K562 (cell line): ENCODE results near the gene MRPS6. TPM values are rescaled to one million over a fixed set of nuclear protein-coding genes. Genes with fewer than 3 reads are reported as not detected.

ENCODE experiments used
- BDP1 ChIP-seq: IDR thresholded peaks from 3 replicates; pipeline ENCODE4 v1.6.1; 2011; ENCODE audit not compliant: insufficient read length, insufficient read depth
- BMI1 ChIP-seq: fragments of 150-350 bp; IDR thresholded peaks from 2 replicates; pipeline ENCODE4 v1.6.1; 2014; ENCODE audit warnings: low read length
- E2F3 ChIP-seq: fragments of 250-450 bp; sonication (Bioruptor Pico); IDR thresholded peaks from 2 replicates; pipeline ENCODE4 v1.4.0; 2020; ENCODE audit warnings: mild to moderate bottlenecking
- ETS1 ChIP-seq: conservative IDR thresholded peaks from 2 replicates; pipeline ENCODE4 v1.6.1; 2011; ENCODE audit warnings: low read depth, mild to moderate bottlenecking, low read length; ENCODE audit not compliant: control insufficient read depth
- ETS2 ChIP-seq: IDR thresholded peaks from 2 replicates; pipeline ENCODE4 v1.6.1; 2016; ENCODE audit warnings: borderline replicate concordance, missing genetic modification characterization, mild to moderate bottlenecking, moderate library complexity, missing compliant biosample characterization; ENCODE audit not compliant: poor library complexity, severe bottlenecking
- FOXM1 ChIP-seq, 2 experiments: fragments of 450-650 bp in 1 of 2; sonication (generic) in 1 of 2; formaldehyde crosslinking in 1 of 2; IDR thresholded peaks; 2 replicates each; pipeline versions ENCODE4 v1.6.1 to v1.9.0; 2017 to 2022; ENCODE audit warnings: low read depth in 2 of 2, mild to moderate bottlenecking in 2 of 2, missing genetic modification reagents in 1 of 2, moderate library complexity in 1 of 2
- GABPA ChIP-seq: fragments of 200-800 bp; sonication (Bioruptor generic); conservative IDR thresholded peaks from 2 replicates; pipeline ENCODE4 v1.6.1; 2016; ENCODE audit warnings: low read depth, missing genetic modification characterization, missing compliant biosample characterization
- HMGN3 ChIP-seq: IDR thresholded peaks from 2 replicates; pipeline ENCODE4 v1.6.1; 2011; ENCODE audit warnings: borderline replicate concordance, low read depth, mild to moderate bottlenecking, mixed read lengths, low read length; ENCODE audit not compliant: insufficient read length; ENCODE audit errors: extremely low read depth
- NUFIP1 ChIP-seq: fragments of 450-650 bp; IDR thresholded peaks from 2 replicates; pipeline ENCODE4 v1.6.1; 2018; ENCODE audit not compliant: partially characterized antibody
- PTTG1 ChIP-seq: fragments of 450-650 bp; IDR thresholded peaks from 2 replicates; pipeline ENCODE4 v1.6.1; 2016; ENCODE audit warnings: low read depth, mild to moderate bottlenecking, missing genetic modification characterization, missing compliant biosample characterization
- RB1 ChIP-seq: fragments of 450-650 bp; IDR thresholded peaks from 2 replicates; pipeline ENCODE4 v1.6.1; 2017; ENCODE audit warnings: low read depth, mild to moderate bottlenecking
- SMAD2 ChIP-seq: fragments of 150-350 bp; IDR thresholded peaks from 2 replicates; pipeline ENCODE4 v1.6.1; 2014; ENCODE audit warnings: low read depth, mild to moderate bottlenecking, low read length
- SMARCA5 ChIP-seq: fragments of 450-650 bp; IDR thresholded peaks from 2 replicates; pipeline ENCODE4 v1.6.1; 2016
- SNAPC5 ChIP-seq: fragments of 250-450 bp; sonication (Bioruptor Pico); IDR thresholded peaks from 2 replicates; pipeline ENCODE4 v1.8.0; 2021; ENCODE audit warnings: moderate library complexity, mild to moderate bottlenecking, inconsistent platforms
- SREBF1 ChIP-seq: fragments of 150-350 bp; IDR thresholded peaks from 2 replicates; pipeline ENCODE4 v1.6.1; 2014; ENCODE audit warnings: antibody characterized with exemption, low read depth, low read length, borderline replicate concordance
- TAF1 ChIP-seq: IDR thresholded peaks from 2 replicates; pipeline ENCODE4 v1.6.1; 2011; ENCODE audit warnings: mild to moderate bottlenecking, low read length, moderate library complexity; ENCODE audit not compliant: insufficient read depth, control insufficient read depth, severe bottlenecking; ENCODE audit errors: extremely low read depth
- polyA plus RNA-seq, 8 experiments: library from polyadenylated mRNA; depleted of rRNA in 4 of 8; stranded (reverse) in 5 of 8; unstranded in 3 of 8; fragments of >200 nt; fragmentation: Nextera tagmentation in 2 of 8; fragmentation: Illumina TruSeq in 1 of 8; extraction: Ambion mirVana in 2 of 8; extraction: Trizol in 1 of 8; gene quantifications; 2 replicates each; pipeline versions ENCODE4 v1.2.1 to v1.2.3, GENCODE V29; 2011 to 2014; ENCODE audit warnings: inconsistent platforms in 1 of 8, missing spikeins in 1 of 8
- total RNA-seq, 7 experiments: library from RNA; depleted of rRNA in 6 of 7; stranded (reverse); fragments of >200 nt in 6 of 7; fragmentation: Illumina TruSeq in 2 of 7; extraction: Trizol in 2 of 7; gene quantifications; 2 replicates each; pipeline versions ENCODE4 v1.2.1 to v1.2.3, GENCODE V29; 2011 to 2021; ENCODE audit warnings: low replicate concordance in 1 of 7
- TF ChIP-seq, protein P1 (sequence below): sonication (generic); formaldehyde crosslinking; IDR thresholded peaks from 2 replicates; pipeline ENCODE4 v1.8.1; 2023; ENCODE audit warnings: mild to moderate bottlenecking, missing genetic modification reagents
- TF ChIP-seq, protein P2 (sequence below), 2 experiments: IDR thresholded peaks; 2 replicates each; pipeline ENCODE4 v1.6.1; 2011; ENCODE audit warnings: borderline replicate concordance in 1 of 2, control low read depth in 1 of 2, low read depth in 1 of 2, low read length in 1 of 2, mild to moderate bottlenecking in 1 of 2, mixed read lengths in 1 of 2, moderate library complexity in 1 of 2; ENCODE audit not compliant: insufficient read depth in 1 of 2, insufficient read length in 1 of 2, poor library complexity in 1 of 2, severe bottlenecking in 1 of 2; ENCODE audit errors: extremely low read depth in 1 of 2
- TF ChIP-seq, protein P3 (sequence below): IDR thresholded peaks from 2 replicates; pipeline ENCODE4 v1.6.1; 2011; ENCODE audit warnings: borderline replicate concordance, low read depth, mild to moderate bottlenecking, moderate library complexity, low read length; ENCODE audit not compliant: insufficient read depth, poor library complexity, severe bottlenecking

Gene MRPS6
- total and polyA plus RNA-seq, 9 of the 15 experiments (the other 6 are each of a cell fraction or from before 2014, with no cell fraction given): 26.1 to 72.0 (median 39.3) TPM

DNA sequence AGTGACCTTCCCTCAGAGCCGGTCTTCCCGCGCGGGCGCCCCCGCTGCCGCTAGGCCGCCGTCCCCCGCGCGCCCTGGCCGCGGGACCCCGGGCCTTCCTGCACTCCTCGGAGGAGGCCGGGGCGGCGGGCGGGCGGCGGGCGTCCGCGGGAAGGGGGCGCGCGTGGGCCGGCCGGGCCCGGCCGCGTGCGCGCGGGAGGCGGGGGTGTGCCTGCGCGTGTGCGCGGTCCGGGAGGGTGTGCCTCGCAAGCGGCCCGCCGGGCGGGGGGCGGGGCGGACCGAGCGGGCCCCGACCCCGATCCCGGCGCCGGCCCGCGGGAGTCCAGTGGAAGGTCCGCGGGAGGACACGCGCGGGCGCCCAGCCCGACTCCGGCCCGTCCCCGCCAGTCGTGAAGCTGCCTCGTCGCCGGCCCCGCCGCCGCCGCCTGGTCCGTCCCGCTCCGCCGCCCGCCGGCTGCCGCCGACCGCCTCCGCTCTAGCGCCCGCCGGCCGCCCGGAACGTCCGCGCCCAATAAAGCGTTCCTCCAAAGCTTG is 438 bp downstream of the MRPS6 start (continued):
- TF ChIP-seq, protein P1, sequence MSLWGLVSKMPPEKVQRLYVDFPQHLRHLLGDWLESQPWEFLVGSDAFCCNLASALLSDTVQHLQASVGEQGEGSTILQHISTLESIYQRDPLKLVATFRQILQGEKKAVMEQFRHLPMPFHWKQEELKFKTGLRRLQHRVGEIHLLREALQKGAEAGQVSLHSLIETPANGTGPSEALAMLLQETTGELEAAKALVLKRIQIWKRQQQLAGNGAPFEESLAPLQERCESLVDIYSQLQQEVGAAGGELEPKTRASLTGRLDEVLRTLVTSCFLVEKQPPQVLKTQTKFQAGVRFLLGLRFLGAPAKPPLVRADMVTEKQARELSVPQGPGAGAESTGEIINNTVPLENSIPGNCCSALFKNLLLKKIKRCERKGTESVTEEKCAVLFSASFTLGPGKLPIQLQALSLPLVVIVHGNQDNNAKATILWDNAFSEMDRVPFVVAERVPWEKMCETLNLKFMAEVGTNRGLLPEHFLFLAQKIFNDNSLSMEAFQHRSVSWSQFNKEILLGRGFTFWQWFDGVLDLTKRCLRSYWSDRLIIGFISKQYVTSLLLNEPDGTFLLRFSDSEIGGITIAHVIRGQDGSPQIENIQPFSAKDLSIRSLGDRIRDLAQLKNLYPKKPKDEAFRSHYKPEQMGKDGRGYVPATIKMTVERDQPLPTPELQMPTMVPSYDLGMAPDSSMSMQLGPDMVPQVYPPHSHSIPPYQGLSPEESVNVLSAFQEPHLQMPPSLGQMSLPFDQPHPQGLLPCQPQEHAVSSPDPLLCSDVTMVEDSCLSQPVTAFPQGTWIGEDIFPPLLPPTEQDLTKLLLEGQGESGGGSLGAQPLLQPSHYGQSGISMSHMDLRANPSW (CRISPR knock-in tag): no peak
- TF ChIP-seq, protein P2, sequence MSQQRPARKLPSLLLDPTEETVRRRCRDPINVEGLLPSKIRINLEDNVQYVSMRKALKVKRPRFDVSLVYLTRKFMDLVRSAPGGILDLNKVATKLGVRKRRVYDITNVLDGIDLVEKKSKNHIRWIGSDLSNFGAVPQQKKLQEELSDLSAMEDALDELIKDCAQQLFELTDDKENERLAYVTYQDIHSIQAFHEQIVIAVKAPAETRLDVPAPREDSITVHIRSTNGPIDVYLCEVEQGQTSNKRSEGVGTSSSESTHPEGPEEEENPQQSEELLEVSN (IDR thresholded peaks at IDR 0.05; ENCODE audit: borderline replicate concordance in 1 of 2, extremely low read depth in 1 of 2, insufficient read depth in 1 of 2, insufficient read length in 1 of 2, low read depth in 1 of 2, low read length in 1 of 2, poor library complexity in 1 of 2, severe bottlenecking in 1 of 2): peak; percentile 22 to 67
- 0 out of 2 replicates have a peak, but pooled peaks have one; percentile 21 for TF ChIP-seq ETS1
- TF ChIP-seq PTTG1 (tag): no peak
- TF ChIP-seq SMARCA5: no peak
- no peak for TF ChIP-seq BDP1
- TF ChIP-seq BMI1: no peak
- TF ChIP-seq, protein P3, sequence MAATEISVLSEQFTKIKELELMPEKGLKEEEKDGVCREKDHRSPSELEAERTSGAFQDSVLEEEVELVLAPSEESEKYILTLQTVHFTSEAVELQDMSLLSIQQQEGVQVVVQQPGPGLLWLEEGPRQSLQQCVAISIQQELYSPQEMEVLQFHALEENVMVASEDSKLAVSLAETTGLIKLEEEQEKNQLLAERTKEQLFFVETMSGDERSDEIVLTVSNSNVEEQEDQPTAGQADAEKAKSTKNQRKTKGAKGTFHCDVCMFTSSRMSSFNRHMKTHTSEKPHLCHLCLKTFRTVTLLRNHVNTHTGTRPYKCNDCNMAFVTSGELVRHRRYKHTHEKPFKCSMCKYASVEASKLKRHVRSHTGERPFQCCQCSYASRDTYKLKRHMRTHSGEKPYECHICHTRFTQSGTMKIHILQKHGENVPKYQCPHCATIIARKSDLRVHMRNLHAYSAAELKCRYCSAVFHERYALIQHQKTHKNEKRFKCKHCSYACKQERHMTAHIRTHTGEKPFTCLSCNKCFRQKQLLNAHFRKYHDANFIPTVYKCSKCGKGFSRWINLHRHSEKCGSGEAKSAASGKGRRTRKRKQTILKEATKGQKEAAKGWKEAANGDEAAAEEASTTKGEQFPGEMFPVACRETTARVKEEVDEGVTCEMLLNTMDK: peak; percentile 15
- TF ChIP-seq TAF1: no peak
- TF ChIP-seq NUFIP1: no peak
- no peak for TF ChIP-seq ETS2 (tag)
- no peak for TF ChIP-seq SMAD2
- 0 out of 2 replicates have a peak, but pooled peaks have one; percentile 77 for TF ChIP-seq E2F3 (CRISPR knock-in tag)
- TF ChIP-seq HMGN3: peak; percentile 61
- TF ChIP-seq SNAPC5 (CRISPR knock-in tag): no peak
- no peak for TF ChIP-seq FOXM1 (IDR thresholded peaks at IDR 0.05; ENCODE audit: low read depth)
- TF ChIP-seq FOXM1 (CRISPR knock-in tag; IDR thresholded peaks at IDR 0.05; ENCODE audit: low read depth): 0 out of 2 replicates have a peak, but pooled peaks have one; percentile 25
- peak; percentile 50; the same call in 1 of the 2 replicates for TF ChIP-seq RB1
- no peak for TF ChIP-seq SREBF1
- TF ChIP-seq GABPA (tag): peak; percentile 43; the same call in 1 of the 2 replicates
